Measurements from ENCODE around the gene PNPLA5.

PNPLA5 gene

GRCh38 chr22:43882122-43882767 lies 9.6 kb downstream of the PNPLA5 start:
- no peak for TF ChIP-seq CTCF (IDR thresholded peaks at IDR 0.05; ENCODE audit: borderline replicate concordance, extremely low read depth, low read length, poor library complexity, severe bottlenecking)
- no peak for TF ChIP-seq EZH2 (IDR thresholded peaks at IDR 0.05; ENCODE audit: borderline replicate concordance, low read depth, low read length, severe bottlenecking)
- Histone ChIP-seq H3K9ac (ENCODE audit: low read depth, low read length) (no peak overlapping the region), H3K4me3 (ENCODE audit: low read depth in 1 of 2, low read length in 2 of 2) (no peak overlapping the region), H4K20me1 (ENCODE audit: insufficient read depth, low read length) (peaks cover 15% of the 10 kb centered on the region), H3K4me1 (ENCODE audit: insufficient read depth, low read length) (no peaks in the 10 kb centered on the region), H3K4me2 (ENCODE audit: insufficient read depth, low read length) (no peak overlapping the region), H3K27ac (ENCODE audit: low read length) (no peak overlapping the region), H3K27me3 (ENCODE audit: insufficient read depth, low read length, poor library complexity) (peaks cover 3% of the 10 kb centered on the region), H3K36me3 (ENCODE audit: insufficient read depth, low read length) (no peaks in the 10 kb centered on the region), H2AFZ (ENCODE audit: low read depth, low read length) (no peak overlapping the region), H3K79me2 (ENCODE audit: insufficient read depth, low read length) (no peaks in the 10 kb centered on the region), H3K9me3 (ENCODE audit: insufficient read depth, low read length, severe bottlenecking) (no peaks in the 10 kb centered on the region)
- DNase-seq (no peak), ATAC-seq (ENCODE audit: insufficient read depth, low read depth) (no peak)

- ATAC-seq (ENCODE audit: insufficient read depth, low read depth) (no peak), DNase-seq (no peak)
- TF ChIP-seq CTCF (IDR thresholded peaks at IDR 0.05; ENCODE audit: borderline replicate concordance, extremely low read depth, low read length, poor library complexity, severe bottlenecking) (no peak), EZH2 (IDR thresholded peaks at IDR 0.05; ENCODE audit: borderline replicate concordance, low read depth, low read length, severe bottlenecking) (no peak)
- H4K20me1 ChIP-seq (ENCODE audit: insufficient read depth, low read length): peaks cover 15% of the 10 kb centered on the region
- H3K4me2 ChIP-seq (ENCODE audit: insufficient read depth, low read length): no peak overlapping the region
- H3K9ac ChIP-seq (ENCODE audit: low read depth, low read length): no peak overlapping the region
- no peak overlapping the region for H3K27ac ChIP-seq (ENCODE audit: low read length)
- no peaks in the 10 kb centered on the region for H3K36me3 ChIP-seq (ENCODE audit: insufficient read depth, low read length)
- no peaks in the 10 kb centered on the region for H3K79me2 ChIP-seq (ENCODE audit: insufficient read depth, low read length)
- H3K4me1 ChIP-seq (ENCODE audit: insufficient read depth, low read length): no peaks in the 10 kb centered on the region
- H3K4me3 ChIP-seq (ENCODE audit: low read depth in 1 of 2, low read length in 2 of 2): no peak overlapping the region
- no peak overlapping the region for H2AFZ ChIP-seq (ENCODE audit: low read depth, low read length)
- H3K9me3 ChIP-seq (ENCODE audit: insufficient read depth, low read length, severe bottlenecking): no peaks in the 10 kb centered on the region
- peaks cover 3% of the 10 kb centered on the region for H3K27me3 ChIP-seq (ENCODE audit: insufficient read depth, low read length, poor library complexity)
These were observed 10.4 kb downstream of the PNPLA5 start for GRCh38 chr22:43881091-43882061.

- Histone ChIP-seq H3K9ac (ENCODE audit: low read depth, low read length) (no peak overlapping the region), H3K4me2 (ENCODE audit: insufficient read depth, low read length) (no peak overlapping the region), H2AFZ (ENCODE audit: low read depth, low read length) (no peak overlapping the region), H3K79me2 (ENCODE audit: insufficient read depth, low read length) (no peaks in the 10 kb centered on the region), H3K27me3 (ENCODE audit: insufficient read depth, low read length, poor library complexity) (peaks cover 3% of the 10 kb centered on the region), H3K36me3 (ENCODE audit: insufficient read depth, low read length) (no peaks in the 10 kb centered on the region), H4K20me1 (ENCODE audit: insufficient read depth, low read length) (peaks cover 15% of the 10 kb centered on the region), H3K9me3 (ENCODE audit: insufficient read depth, low read length, severe bottlenecking) (no peaks in the 10 kb centered on the region), H3K27ac (ENCODE audit: low read length) (no peak overlapping the region), H3K4me3 (ENCODE audit: low read depth in 1 of 2, low read length in 2 of 2) (no peak overlapping the region), H3K4me1 (ENCODE audit: insufficient read depth, low read length) (no peaks in the 10 kb centered on the region)
- no peak for TF ChIP-seq EZH2 (IDR thresholded peaks at IDR 0.05; ENCODE audit: borderline replicate concordance, low read depth, low read length, severe bottlenecking)
- TF ChIP-seq CTCF (IDR thresholded peaks at IDR 0.05; ENCODE audit: borderline replicate concordance, extremely low read depth, low read length, poor library complexity, severe bottlenecking): no peak
- no peak for ATAC-seq (ENCODE audit: insufficient read depth, low read depth)
- no peak for DNase-seq
These were observed 11.2 kb downstream of the PNPLA5 start for GRCh38 chr22:43880541-43880991.
